Measurements from ENCODE around the gene SLC5A1. TPM values are rescaled to one million over a fixed set of nuclear protein-coding genes. Genes with fewer than 3 reads are reported as not detected.

Gene SLC5A1
- total and polyA plus RNA-seq, 2 donors = 0.24 to 0.52 TPM

- H3K27me3 ChIP-seq (ENCODE audit: control insufficient read depth in 2 of 2, insufficient read depth in 1 of 2, low read length in 1 of 2) = no peaks in the 10 kb centered on the region
- H3K27ac ChIP-seq (ENCODE audit: low read depth in 1 of 2, low read length in 1 of 2) = no peak overlapping the region
- no peak overlapping the region for H3K4me3 ChIP-seq (ENCODE audit: low read length in 2 of 2)
- no peaks in the 10 kb centered on the region for H3K9me3 ChIP-seq (ENCODE audit: control insufficient read depth in 2 of 2, insufficient read depth in 1 of 2, low read length in 1 of 2)
- DNase-seq (ENCODE audit: low read depth in 6 of 9, low spot score in 9 of 9) = no peak
- H3K4me1 ChIP-seq (ENCODE audit: control insufficient read depth in 2 of 2, insufficient read depth in 2 of 2, low read length in 2 of 2) = no peaks in the 10 kb centered on the region
- H3K36me3 ChIP-seq (ENCODE audit: control insufficient read depth in 2 of 2, insufficient read depth in 2 of 2, low read length in 1 of 2) = no peaks in the 10 kb centered on the region
These were observed 22.9 kb upstream of the SLC5A1 start for GRCh38 chr22:32020117-32020516.

- Histone ChIP-seq H3K4me1 (ENCODE audit: control insufficient read depth in 2 of 2, insufficient read depth in 2 of 2, low read length in 2 of 2) (no peaks in the 10 kb centered on the region), H3K27me3 (ENCODE audit: control insufficient read depth in 2 of 2, insufficient read depth in 1 of 2, low read length in 1 of 2) (no peaks in the 10 kb centered on the region), H3K4me3 (ENCODE audit: low read length in 2 of 2) (no peak overlapping the region), H3K27ac (ENCODE audit: low read depth in 1 of 2, low read length in 1 of 2) (no peak overlapping the region), H3K36me3 (ENCODE audit: control insufficient read depth in 2 of 2, insufficient read depth in 2 of 2, low read length in 1 of 2) (no peaks in the 10 kb centered on the region), H3K9me3 (ENCODE audit: control insufficient read depth in 2 of 2, insufficient read depth in 1 of 2, low read length in 1 of 2) (no peaks in the 10 kb centered on the region)
- DNase-seq (ENCODE audit: low read depth in 6 of 9, low spot score in 9 of 9) = no peak
- WGBS = 91% methylated on average over 3 of the region's 3 CpGs
These were observed 21.3 kb upstream of the SLC5A1 start for GRCh38 chr22:32021716-32022115.

GRCh38 chr22:32023251-32023827 lies 19.7 kb upstream of the SLC5A1 start:
- Histone ChIP-seq H3K4me3 (ENCODE audit: low read length in 2 of 2) (no peak overlapping the region), H3K9me3 (ENCODE audit: control insufficient read depth in 2 of 2, insufficient read depth in 1 of 2, low read length in 1 of 2) (no peaks in the 10 kb centered on the region), H3K27me3 (ENCODE audit: control insufficient read depth in 2 of 2, insufficient read depth in 1 of 2, low read length in 1 of 2) (no peaks in the 10 kb centered on the region), H3K4me1 (ENCODE audit: control insufficient read depth in 2 of 2, insufficient read depth in 2 of 2, low read length in 2 of 2) (no peaks in the 10 kb centered on the region), H3K27ac (ENCODE audit: low read depth in 1 of 2, low read length in 1 of 2) (no peak overlapping the region), H3K36me3 (ENCODE audit: control insufficient read depth in 2 of 2, insufficient read depth in 2 of 2, low read length in 1 of 2) (no peaks in the 10 kb centered on the region)
- DNase-seq (ENCODE audit: low read depth in 6 of 9, low spot score in 9 of 9) = no peak
- 97% methylated on average over 2 of the region's 2 CpGs for WGBS

DNA sequence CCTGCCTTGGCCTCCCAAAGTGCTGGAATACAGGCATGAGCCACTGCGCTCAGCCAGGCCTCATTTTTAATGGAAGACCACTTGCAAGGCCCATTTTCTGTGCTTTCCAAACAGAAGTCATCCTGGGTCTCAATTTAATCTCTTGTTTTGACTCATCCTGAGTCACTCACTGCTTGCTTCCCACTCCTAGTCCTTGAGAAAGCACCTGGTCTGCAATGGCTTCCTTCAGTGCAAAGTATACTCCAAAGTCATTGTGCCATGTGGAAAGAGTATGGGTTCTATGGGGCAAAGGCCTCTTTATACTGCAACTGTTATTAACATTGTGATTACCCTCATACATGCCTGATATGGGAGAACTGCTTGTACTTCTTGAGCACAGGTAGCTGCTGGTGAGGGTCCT lies 18.3 kb upstream of the SLC5A1 start:
- WGBS = 100% methylated on average over 1 of the region's 1 CpG
- H3K27me3 ChIP-seq (ENCODE audit: control insufficient read depth in 2 of 2, insufficient read depth in 1 of 2, low read length in 1 of 2) = no peaks in the 10 kb centered on the region
- no peak for DNase-seq (ENCODE audit: low read depth in 6 of 9, low spot score in 9 of 9)

GRCh38 chr22:32030518-32031247 lies 12.4 kb upstream of the SLC5A1 start:
- Histone ChIP-seq H3K36me3 (ENCODE audit: control insufficient read depth in 2 of 2, insufficient read depth in 2 of 2, low read length in 1 of 2) (no peaks in the 10 kb centered on the region), H3K9me3 (ENCODE audit: control insufficient read depth in 2 of 2, insufficient read depth in 1 of 2, low read length in 1 of 2) (no peaks in the 10 kb centered on the region), H3K4me3 (ENCODE audit: low read length in 2 of 2) (no peak overlapping the region), H3K27ac (ENCODE audit: low read depth in 1 of 2, low read length in 1 of 2) (no peak overlapping the region), H3K4me1 (ENCODE audit: control insufficient read depth in 2 of 2, insufficient read depth in 2 of 2, low read length in 2 of 2) (no peaks in the 10 kb centered on the region), H3K27me3 (ENCODE audit: control insufficient read depth in 2 of 2, insufficient read depth in 1 of 2, low read length in 1 of 2) (peaks cover 2% of the 10 kb centered on the region in 2 donors)
- WGBS = 96% methylated on average over 4 of the region's 4 CpGs
- no peak for DNase-seq (ENCODE audit: low read depth in 6 of 9, low spot score in 9 of 9)

More for the DNA sequence above, 18.3 kb upstream of the SLC5A1 start:
- no peaks in the 10 kb centered on the region for H3K4me1 ChIP-seq (ENCODE audit: control insufficient read depth in 2 of 2, insufficient read depth in 2 of 2, low read length in 2 of 2)
- H3K36me3 ChIP-seq (ENCODE audit: control insufficient read depth in 2 of 2, insufficient read depth in 2 of 2, low read length in 1 of 2) = no peaks in the 10 kb centered on the region
- H3K9me3 ChIP-seq (ENCODE audit: control insufficient read depth in 2 of 2, insufficient read depth in 1 of 2, low read length in 1 of 2) = no peaks in the 10 kb centered on the region
- no peak overlapping the region for H3K4me3 ChIP-seq (ENCODE audit: low read length in 2 of 2)
- no peak overlapping the region for H3K27ac ChIP-seq (ENCODE audit: low read depth in 1 of 2, low read length in 1 of 2)

- no peak for DNase-seq (ENCODE audit: low read depth in 6 of 9, low spot score in 9 of 9)
- no peaks in the 10 kb centered on the region for H3K4me1 ChIP-seq (ENCODE audit: control insufficient read depth in 2 of 2, insufficient read depth in 2 of 2, low read length in 2 of 2)
- WGBS = 94% methylated on average over 5 of the region's 5 CpGs
- H3K27me3 ChIP-seq (ENCODE audit: control insufficient read depth in 2 of 2, insufficient read depth in 1 of 2, low read length in 1 of 2) = peaks cover 2% of the 10 kb centered on the region in 2 donors
- H3K27ac ChIP-seq (ENCODE audit: low read depth in 1 of 2, low read length in 1 of 2) = no peak overlapping the region
- H3K36me3 ChIP-seq (ENCODE audit: control insufficient read depth in 2 of 2, insufficient read depth in 2 of 2, low read length in 1 of 2) = no peaks in the 10 kb centered on the region
- no peaks in the 10 kb centered on the region for H3K9me3 ChIP-seq (ENCODE audit: control insufficient read depth in 2 of 2, insufficient read depth in 1 of 2, low read length in 1 of 2)
- no peak overlapping the region for H3K4me3 ChIP-seq (ENCODE audit: low read length in 2 of 2)
These were observed 11.6 kb upstream of the SLC5A1 start for GRCh38 chr22:32031466-32031865.

DNA sequence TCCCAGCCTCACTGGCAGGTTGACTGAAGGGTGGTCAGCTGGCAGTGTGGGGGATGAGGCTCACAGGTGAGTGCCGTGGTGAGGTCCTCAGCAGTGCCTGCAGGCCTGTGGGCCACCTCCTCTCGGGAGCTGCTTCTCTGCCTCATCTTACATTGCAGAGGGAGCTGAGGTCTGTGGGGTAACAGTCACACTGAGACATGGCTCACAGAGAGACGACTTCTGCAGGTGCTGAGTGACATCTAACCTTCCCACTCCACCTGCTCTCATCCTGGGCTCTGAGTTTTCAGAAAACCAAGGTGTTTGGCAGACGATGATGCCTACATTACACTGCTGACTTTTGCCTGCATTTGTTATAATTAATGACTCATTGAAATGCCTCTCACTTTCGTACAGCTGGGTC lies 8.8 kb upstream of the SLC5A1 start:
- H3K4me1 ChIP-seq (ENCODE audit: control insufficient read depth in 2 of 2, insufficient read depth in 2 of 2, low read length in 2 of 2) = no peaks in the 10 kb centered on the region
- H3K9me3 ChIP-seq (ENCODE audit: control insufficient read depth in 2 of 2, insufficient read depth in 1 of 2, low read length in 1 of 2) = no peaks in the 10 kb centered on the region
- peaks cover 2% of the 10 kb centered on the region in 2 donors for H3K27me3 ChIP-seq (ENCODE audit: control insufficient read depth in 2 of 2, insufficient read depth in 1 of 2, low read length in 1 of 2)
- no peak overlapping the region for H3K4me3 ChIP-seq (ENCODE audit: low read length in 2 of 2)
- 88% methylated on average over 5 of the region's 5 CpGs for WGBS
- no peak for DNase-seq (ENCODE audit: low read depth in 6 of 9, low spot score in 9 of 9)
- no peak overlapping the region for H3K27ac ChIP-seq (ENCODE audit: low read depth in 1 of 2, low read length in 1 of 2)
- no peaks in the 10 kb centered on the region for H3K36me3 ChIP-seq (ENCODE audit: control insufficient read depth in 2 of 2, insufficient read depth in 2 of 2, low read length in 1 of 2)

- 82% methylated on average over 6 of the region's 6 CpGs for WGBS
- Histone ChIP-seq H3K4me3 (ENCODE audit: low read length in 2 of 2) (no peak overlapping the region), H3K36me3 (ENCODE audit: control insufficient read depth in 2 of 2, insufficient read depth in 2 of 2, low read length in 1 of 2) (no peaks in the 10 kb centered on the region), H3K4me1 (ENCODE audit: control insufficient read depth in 2 of 2, insufficient read depth in 2 of 2, low read length in 2 of 2) (no peaks in the 10 kb centered on the region), H3K27me3 (ENCODE audit: control insufficient read depth in 2 of 2, insufficient read depth in 1 of 2, low read length in 1 of 2) (peaks cover 10 to 14% of the 10 kb centered on the region in 2 donors), H3K27ac (ENCODE audit: low read depth in 1 of 2, low read length in 1 of 2) (no peak overlapping the region), H3K9me3 (ENCODE audit: control insufficient read depth in 2 of 2, insufficient read depth in 1 of 2, low read length in 1 of 2) (no peaks in the 10 kb centered on the region)
- DNase-seq (ENCODE audit: low read depth in 6 of 9, low spot score in 9 of 9) = no peak
These were observed 5.8 kb upstream of the SLC5A1 start for GRCh38 chr22:32037236-32037635.

- Histone ChIP-seq H3K36me3 (ENCODE audit: control insufficient read depth in 2 of 2, insufficient read depth in 2 of 2, low read length in 1 of 2) (no peaks in the 10 kb centered on the region), H3K27me3 (ENCODE audit: control insufficient read depth in 2 of 2, insufficient read depth in 1 of 2, low read length in 1 of 2) (peaks cover 19 to 32% of the 10 kb centered on the region in 2 donors), H3K4me1 (ENCODE audit: control insufficient read depth in 2 of 2, insufficient read depth in 2 of 2, low read length in 2 of 2) (no peaks in the 10 kb centered on the region), H3K4me3 (ENCODE audit: low read length in 2 of 2) (no peak overlapping the region), H3K9me3 (ENCODE audit: control insufficient read depth in 2 of 2, insufficient read depth in 1 of 2, low read length in 1 of 2) (peaks cover 0 to 1% of the 10 kb centered on the region in 2 donors), H3K27ac (ENCODE audit: low read depth in 1 of 2, low read length in 1 of 2) (no peak overlapping the region)
- 43% methylated on average over 3 of the region's 3 CpGs for WGBS
- no peak for DNase-seq (ENCODE audit: low read depth in 6 of 9, low spot score in 9 of 9)
These were observed 2.6 kb upstream of the SLC5A1 start for GRCh38 chr22:32040324-32040904.
